ENCODE results near the gene RFNG.

The RFNG gene

DNA sequence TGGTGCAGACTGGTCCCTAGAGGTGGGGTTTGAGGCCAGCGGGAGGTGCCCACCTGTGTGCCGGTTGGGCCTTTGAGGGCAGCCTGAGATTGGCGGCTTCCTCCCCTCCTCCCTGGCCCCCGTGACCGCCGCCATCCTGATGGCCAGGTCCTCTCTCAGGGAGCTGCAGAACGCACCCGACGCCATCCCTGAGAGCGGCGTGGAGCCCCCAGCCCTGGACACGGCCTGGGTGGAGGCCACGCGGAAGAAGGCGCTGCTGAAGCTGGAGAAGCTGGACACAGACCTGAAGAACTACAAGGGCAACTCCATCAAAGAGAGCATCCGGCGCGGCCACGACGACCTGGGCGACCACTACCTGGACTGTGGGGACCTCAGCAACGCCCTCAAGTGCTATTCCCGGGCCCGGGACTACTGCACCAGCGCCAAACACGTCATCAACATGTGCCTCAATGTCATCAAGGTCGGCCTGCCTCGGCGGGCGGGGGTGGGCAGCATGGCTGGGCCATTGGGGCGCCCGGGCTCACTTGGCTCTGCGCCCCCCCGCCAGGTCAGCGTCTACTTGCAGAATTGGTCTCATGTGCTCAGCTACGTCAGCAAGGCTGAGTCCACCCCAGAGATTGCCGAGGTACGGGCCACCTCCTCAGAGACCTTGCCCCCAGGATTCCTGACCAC is 2.9 kb upstream of the RFNG start:
- 0 out of 2 replicates have a peak overlapping the region, but pooled peaks have one; percentile 87 for H3K27ac ChIP-seq

DNA sequence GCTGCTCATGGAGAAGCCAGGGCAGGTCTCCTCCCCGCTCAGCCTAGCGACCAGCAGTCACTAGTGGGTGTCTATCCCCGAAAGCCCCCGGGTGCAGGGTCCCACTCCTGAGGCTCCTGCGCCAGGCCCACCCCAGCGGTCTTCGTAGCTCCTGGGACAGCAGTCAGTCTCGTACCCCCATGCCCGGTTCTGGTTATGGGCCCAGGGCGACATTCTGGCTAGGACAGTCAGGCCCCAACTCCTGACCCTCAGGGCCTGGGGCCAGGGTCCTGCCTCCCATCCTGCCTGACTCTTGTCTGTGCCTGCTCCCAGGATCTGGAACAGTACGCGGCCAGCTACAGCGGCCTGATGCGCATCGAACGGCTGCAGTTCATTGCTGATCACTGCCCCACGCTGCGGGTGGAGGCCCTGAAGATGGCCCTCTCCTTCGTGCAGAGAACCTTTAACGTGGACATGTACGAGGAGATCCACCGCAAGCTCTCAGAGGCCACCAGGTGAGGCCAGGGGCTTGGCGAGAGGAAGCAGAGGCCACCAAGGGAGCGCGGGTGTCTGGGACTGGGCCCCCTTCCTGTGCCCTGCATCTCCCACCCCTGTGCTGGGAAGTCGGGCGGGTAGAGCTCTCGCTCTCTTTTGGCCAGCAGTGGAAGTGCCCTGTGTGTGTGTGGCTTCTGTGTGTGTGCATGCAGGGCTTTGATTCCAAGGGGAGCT is 2.1 kb upstream of the RFNG start:
- no peak overlapping the region for H3K27ac ChIP-seq

More for the DNA sequence above, 2.9 kb upstream of the RFNG start:
- TF ChIP-seq, protein P1, sequence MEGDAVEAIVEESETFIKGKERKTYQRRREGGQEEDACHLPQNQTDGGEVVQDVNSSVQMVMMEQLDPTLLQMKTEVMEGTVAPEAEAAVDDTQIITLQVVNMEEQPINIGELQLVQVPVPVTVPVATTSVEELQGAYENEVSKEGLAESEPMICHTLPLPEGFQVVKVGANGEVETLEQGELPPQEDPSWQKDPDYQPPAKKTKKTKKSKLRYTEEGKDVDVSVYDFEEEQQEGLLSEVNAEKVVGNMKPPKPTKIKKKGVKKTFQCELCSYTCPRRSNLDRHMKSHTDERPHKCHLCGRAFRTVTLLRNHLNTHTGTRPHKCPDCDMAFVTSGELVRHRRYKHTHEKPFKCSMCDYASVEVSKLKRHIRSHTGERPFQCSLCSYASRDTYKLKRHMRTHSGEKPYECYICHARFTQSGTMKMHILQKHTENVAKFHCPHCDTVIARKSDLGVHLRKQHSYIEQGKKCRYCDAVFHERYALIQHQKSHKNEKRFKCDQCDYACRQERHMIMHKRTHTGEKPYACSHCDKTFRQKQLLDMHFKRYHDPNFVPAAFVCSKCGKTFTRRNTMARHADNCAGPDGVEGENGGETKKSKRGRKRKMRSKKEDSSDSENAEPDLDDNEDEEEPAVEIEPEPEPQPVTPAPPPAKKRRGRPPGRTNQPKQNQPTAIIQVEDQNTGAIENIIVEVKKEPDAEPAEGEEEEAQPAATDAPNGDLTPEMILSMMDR (IDR thresholded peaks at IDR 0.05) = no peak
- no peak for TF ChIP-seq ZFX (IDR thresholded peaks at IDR 0.05; ENCODE audit: borderline replicate concordance)

DNA sequence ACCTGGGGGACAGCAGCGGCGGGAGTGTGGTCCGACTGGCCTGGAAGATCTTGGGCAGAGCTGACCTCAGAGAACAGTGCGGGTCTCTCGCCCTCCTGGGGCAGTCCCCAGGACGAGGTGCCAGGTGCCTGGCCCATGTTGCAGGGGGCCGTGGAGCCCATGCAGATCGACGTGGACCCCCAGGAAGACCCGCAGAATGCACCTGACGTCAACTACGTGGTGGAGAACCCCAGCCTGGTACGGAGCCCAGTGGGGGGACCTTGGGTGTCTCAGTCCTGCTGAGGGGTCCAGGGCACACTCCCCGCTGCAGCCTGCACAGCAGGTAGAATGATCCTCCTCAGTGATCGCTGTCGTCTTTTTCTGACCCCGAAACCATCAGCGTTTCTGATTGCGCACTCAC is 1.5 kb upstream of the RFNG start:
- H3K27ac ChIP-seq = peak overlapping the region; percentile 73

More for the DNA sequence above, 2.1 kb upstream of the RFNG start:
- TF ChIP-seq, protein P1 (IDR thresholded peaks at IDR 0.05) = no peak
- no peak for TF ChIP-seq ZFX (IDR thresholded peaks at IDR 0.05; ENCODE audit: borderline replicate concordance)

DNA sequence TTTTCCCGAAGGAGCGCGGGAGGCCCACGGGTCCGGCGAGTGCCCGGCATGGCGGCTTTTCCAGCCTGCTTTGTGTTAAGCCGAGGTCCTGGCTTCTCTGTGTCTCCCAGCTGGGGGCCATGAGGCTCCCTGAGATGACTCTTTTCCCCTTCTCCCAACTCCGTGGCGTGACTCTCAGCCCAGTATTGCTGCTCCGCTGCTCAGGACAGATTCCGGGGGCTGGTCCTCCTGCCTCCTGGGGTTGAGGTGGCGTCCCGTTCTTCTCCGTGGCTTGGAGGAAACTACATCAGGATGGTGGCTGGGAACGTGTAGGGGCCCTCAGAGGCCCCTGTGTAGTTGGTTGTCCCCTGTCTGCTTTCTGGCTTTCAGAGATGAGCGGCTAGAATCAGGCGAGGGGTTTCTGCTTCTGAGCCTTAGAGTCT is 1.0 kb upstream of the RFNG start:
- TF ChIP-seq, protein P1 (IDR thresholded peaks at IDR 0.05) = no peak
- TF ChIP-seq ZFX (IDR thresholded peaks at IDR 0.05; ENCODE audit: borderline replicate concordance) = no peak
- H3K27ac ChIP-seq = peak overlapping the region; percentile 73

More for the DNA sequence above, 1.5 kb upstream of the RFNG start:
- TF ChIP-seq ZFX (IDR thresholded peaks at IDR 0.05; ENCODE audit: borderline replicate concordance) = no peak
- TF ChIP-seq, protein P1 (IDR thresholded peaks at IDR 0.05) = no peak

DNA sequence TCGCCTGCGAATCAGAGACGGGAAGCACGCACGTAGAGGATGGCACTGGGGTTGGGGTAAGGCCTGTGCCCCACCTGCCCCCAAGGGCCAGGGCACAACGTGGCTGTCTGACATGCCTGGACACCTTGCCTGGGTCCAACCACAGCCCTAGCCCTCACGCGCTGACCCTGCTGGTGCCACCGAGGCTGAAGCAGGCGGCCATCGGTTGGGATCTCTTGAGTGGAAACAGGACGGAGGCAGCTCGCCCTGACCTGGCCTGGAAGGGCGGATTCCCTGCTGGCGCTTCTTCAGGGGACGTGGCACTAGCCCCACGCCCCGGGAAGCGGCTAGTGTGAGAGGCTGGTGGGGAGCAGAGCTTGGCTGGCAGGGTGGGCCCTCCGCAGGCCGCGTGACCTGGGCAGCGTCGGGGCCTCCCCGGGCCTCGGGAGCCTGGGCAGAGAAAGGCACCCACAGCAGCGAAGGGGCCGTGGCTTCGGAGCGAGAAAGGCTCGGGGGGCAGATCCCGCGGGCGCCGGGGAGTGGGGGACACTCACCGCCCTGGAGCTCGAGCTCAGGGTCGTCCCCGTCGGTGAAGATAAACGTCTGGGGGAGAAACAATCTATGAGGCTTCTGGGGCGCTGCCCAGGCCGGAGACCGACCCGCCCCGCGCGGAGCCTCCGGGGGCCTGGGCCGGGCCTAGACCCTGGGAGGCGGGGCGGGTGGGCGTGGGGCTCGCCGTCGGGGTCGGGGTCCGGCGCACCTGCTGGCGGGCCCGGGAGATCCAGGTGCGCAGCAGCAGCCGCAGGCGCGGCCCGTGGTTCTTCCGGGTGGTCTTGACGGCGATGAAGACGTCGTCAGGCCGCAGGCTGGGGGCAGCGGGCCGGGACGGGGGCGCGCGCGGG is 610 bp downstream of the RFNG start:
- TF ChIP-seq ZFX (IDR thresholded peaks at IDR 0.05; ENCODE audit: borderline replicate concordance) = no peak
- TF ChIP-seq, protein P1 (IDR thresholded peaks at IDR 0.05) = no peak
- H3K27ac ChIP-seq = peak overlapping the region; percentile 73

DNA sequence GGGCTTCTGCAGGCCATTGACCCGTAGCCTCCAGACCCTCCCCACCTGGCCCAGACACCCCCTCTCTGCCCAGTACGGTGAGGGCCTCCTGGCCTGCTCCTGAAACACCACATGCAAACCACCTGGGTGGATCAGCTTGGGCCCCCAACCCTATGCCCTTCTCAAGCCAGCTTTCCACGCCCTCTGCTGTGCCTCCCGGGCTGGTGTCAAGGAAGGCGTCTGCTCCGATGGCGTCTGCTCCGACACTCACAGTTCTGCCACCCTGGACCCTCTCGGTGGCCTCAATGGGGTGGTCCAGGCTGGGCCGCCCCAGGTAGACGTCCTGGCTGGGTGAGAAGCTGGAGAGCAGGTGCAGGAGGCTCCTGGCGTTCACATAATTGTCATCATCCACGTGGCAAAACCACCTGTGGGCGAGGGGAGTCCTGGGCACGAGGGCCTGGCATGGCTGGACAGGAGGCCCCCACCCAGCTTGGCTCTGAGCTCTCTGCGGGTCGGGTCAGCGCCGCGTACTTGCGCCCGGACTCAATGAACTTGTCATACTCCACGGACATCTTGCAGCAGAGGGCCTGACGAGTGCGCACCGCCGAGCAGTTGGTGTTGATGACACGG is 1.4 kb downstream of the RFNG start:
- H3K27ac ChIP-seq = peak overlapping the region; percentile 73
- no peak for TF ChIP-seq ZFX (IDR thresholded peaks at IDR 0.05; ENCODE audit: borderline replicate concordance)
- TF ChIP-seq, protein P1 (IDR thresholded peaks at IDR 0.05) = no peak
